Parathyroid adenoma (tissue), 2 donors: ENCODE results near the gene PLCD3.

Experiments used
- H2AFZ ChIP-seq: fragments of 300-600 bp; sonication (generic); one replicate; pipeline ENCODE4 v1.7.0; 2017; ENCODE audit warnings: antibody characterized with exemption, mild to moderate bottlenecking
- H3K27ac ChIP-seq: fragments of 300-600 bp; sonication (generic); one replicate; pipeline ENCODE4 v1.7.0; 2017
- H3K27me3 ChIP-seq: fragments of 300-600 bp; sonication (generic); one replicate; pipeline ENCODE4 v1.7.0; 2017; ENCODE audit warnings: low read length; ENCODE audit not compliant: control insufficient read depth, insufficient read depth
- H3K36me3 ChIP-seq: fragments of 300-600 bp; sonication (generic); one replicate; pipeline ENCODE4 v1.7.0; 2017; ENCODE audit warnings: low read length; ENCODE audit not compliant: control insufficient read depth, insufficient read depth
- H3K4me1 ChIP-seq: fragments of 300-600 bp; sonication (generic); one replicate; pipeline ENCODE4 v1.7.0; 2017; ENCODE audit warnings: control low read depth
- H3K4me2 ChIP-seq: fragments of 300-600 bp; sonication (generic); one replicate; pipeline ENCODE4 v1.7.0; 2017; ENCODE audit warnings: low read length
- H3K4me3 ChIP-seq: fragments of 300-600 bp; sonication (generic); one replicate; pipeline ENCODE4 v1.7.0; 2017; ENCODE audit warnings: low read depth, low read length
- H3K79me2 ChIP-seq: fragments of 300-600 bp; sonication (generic); one replicate; pipeline ENCODE4 v1.7.0; 2017; ENCODE audit warnings: control low read depth
- H3K9ac ChIP-seq: fragments of 300-600 bp; sonication (generic); one replicate; pipeline ENCODE4 v1.7.0; 2017; ENCODE audit warnings: mild to moderate bottlenecking
- H3K9me3 ChIP-seq: fragments of 300-600 bp; sonication (generic); one replicate; pipeline ENCODE4 v1.7.0; 2017; ENCODE audit warnings: low read length; ENCODE audit not compliant: control insufficient read depth
- TF ChIP-seq, protein P1 (sequence below): fragments of 300-600 bp; sonication (generic); IDR thresholded peaks from one replicate; pipeline ENCODE4 v1.7.0; 2017; ENCODE audit warnings: antibody characterized with exemption, mild to moderate bottlenecking
- donor health status: primary hyperparathyroidism.

The PLCD3 gene

DNA sequence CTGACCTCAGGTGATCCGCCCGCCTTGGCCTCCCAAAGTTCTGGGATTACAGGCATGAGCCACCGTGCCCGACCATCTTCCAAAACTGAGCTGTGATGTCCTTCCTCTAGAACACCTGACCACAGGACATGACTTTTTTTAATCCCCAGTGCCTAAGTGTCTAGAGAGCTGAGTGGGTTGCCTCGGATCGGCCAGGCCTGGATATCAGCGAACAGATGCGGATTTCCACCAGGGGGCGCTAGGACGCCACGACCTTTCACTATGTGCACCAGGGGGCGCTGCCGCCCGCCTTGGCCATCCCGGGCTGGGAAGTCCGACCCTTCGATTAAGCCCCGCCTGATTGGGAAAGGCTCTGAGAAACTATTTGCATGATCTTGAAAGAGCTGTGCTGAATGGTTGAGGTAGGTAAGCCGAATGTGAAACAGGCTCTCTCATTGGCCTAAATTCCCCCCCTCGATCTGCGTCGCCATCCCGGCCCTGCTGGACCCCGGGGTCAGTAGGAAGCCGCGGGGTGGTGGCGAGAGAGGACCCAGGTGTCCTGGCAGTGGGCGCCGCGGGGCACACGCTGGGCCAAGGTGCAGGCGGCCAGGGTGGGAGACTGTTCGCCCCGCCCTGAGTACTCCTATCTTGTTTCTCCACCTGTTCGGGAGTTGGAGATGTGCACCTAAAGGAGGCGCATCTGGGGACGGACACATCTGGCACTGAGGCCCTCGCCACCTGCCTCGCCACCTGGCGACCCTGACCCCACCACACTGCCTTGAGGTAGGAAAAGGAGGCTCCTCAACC lies 3.1 kb upstream of the PLCD3 start, which contains the start of gene ACBD4:
TSS of gene ACBD4 (plus strand) at position 496 of the 786 bp plus-strand sequence. CDS start 458 bp downstream, outside the sequence.
- peak within 1 kb of the TSS; percentile 80 for H3K4me3 ChIP-seq
- H3K4me2 ChIP-seq = peak within 1 kb of the TSS; percentile 99
- TF ChIP-seq, protein P1, sequence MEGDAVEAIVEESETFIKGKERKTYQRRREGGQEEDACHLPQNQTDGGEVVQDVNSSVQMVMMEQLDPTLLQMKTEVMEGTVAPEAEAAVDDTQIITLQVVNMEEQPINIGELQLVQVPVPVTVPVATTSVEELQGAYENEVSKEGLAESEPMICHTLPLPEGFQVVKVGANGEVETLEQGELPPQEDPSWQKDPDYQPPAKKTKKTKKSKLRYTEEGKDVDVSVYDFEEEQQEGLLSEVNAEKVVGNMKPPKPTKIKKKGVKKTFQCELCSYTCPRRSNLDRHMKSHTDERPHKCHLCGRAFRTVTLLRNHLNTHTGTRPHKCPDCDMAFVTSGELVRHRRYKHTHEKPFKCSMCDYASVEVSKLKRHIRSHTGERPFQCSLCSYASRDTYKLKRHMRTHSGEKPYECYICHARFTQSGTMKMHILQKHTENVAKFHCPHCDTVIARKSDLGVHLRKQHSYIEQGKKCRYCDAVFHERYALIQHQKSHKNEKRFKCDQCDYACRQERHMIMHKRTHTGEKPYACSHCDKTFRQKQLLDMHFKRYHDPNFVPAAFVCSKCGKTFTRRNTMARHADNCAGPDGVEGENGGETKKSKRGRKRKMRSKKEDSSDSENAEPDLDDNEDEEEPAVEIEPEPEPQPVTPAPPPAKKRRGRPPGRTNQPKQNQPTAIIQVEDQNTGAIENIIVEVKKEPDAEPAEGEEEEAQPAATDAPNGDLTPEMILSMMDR = peak; percentile 100
- no peaks in the 10 kb centered on the region for H3K27me3 ChIP-seq
- H3K4me1 ChIP-seq = peaks cover 7% of the 10 kb centered on the region
- H3K36me3 ChIP-seq = no peaks in the 10 kb centered on the region
- H2AFZ ChIP-seq = peak within 1 kb of the TSS; percentile 79
- H3K9ac ChIP-seq = peak within 1 kb of the TSS; percentile 1
- H3K27ac ChIP-seq = peak within 1 kb of the TSS; percentile 45
- H3K79me2 ChIP-seq = no peaks in the 10 kb centered on the region
- no peaks in the 10 kb centered on the region for H3K9me3 ChIP-seq

DNA sequence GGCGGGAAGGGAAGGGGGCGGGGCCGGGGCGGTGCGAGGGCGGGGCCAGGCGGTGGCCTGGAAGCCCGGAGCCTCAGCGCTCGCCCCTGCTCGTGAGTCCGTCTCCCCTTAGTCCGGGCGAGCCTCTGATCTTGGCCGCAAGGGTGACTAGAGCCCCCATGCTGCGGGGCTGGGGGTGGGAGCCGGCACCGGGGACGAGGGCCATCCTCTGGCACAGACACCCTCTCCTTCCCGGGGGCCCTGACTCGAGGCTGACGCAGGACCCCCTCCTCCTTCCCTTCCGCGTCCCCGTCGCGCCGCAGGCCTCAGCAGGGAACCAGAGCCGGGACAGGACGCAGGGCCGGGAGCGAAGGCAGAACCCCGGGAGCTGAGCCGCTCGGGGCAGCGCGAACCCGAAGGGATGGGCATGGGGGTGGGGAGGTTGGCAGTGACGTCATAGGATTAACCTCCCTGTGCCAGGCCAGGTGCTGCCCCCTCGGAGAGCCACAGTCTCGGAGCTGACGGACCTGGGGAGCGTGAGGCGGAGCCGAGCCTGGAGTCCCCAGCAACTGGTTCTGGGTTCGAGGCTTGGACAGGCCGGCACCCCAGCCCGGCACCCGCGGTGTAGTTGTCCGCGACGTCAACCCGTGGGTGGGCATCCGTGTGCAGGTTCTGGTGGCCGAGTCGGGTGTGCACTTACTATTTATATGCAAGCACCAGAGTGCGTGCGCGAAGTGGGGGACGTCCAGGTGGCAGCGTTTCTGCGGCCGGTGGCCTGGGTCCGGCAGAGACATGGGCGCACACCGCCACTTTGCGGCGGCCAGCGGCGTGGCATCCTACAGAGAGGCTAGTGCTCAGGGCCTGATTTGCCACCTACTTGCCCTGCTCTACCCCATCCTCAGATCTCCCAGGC lies 503 bp upstream of the PLCD3 start:
- peak overlapping the region; percentile 96 for H3K27ac ChIP-seq
- no peaks in the 10 kb centered on the region for H3K9me3 ChIP-seq
- TF ChIP-seq, protein P1 = peak; percentile 79
- H2AFZ ChIP-seq = peak overlapping the region; percentile 98
- H3K4me2 ChIP-seq = peak overlapping the region; percentile 100
- H3K4me1 ChIP-seq = peaks cover 10% of the 10 kb centered on the region
- H3K9ac ChIP-seq = peak overlapping the region; percentile 71
- H3K79me2 ChIP-seq = no peaks in the 10 kb centered on the region
- peak overlapping the region; percentile 91 for H3K4me3 ChIP-seq
- H3K27me3 ChIP-seq = no peaks in the 10 kb centered on the region
- H3K36me3 ChIP-seq = no peaks in the 10 kb centered on the region

DNA sequence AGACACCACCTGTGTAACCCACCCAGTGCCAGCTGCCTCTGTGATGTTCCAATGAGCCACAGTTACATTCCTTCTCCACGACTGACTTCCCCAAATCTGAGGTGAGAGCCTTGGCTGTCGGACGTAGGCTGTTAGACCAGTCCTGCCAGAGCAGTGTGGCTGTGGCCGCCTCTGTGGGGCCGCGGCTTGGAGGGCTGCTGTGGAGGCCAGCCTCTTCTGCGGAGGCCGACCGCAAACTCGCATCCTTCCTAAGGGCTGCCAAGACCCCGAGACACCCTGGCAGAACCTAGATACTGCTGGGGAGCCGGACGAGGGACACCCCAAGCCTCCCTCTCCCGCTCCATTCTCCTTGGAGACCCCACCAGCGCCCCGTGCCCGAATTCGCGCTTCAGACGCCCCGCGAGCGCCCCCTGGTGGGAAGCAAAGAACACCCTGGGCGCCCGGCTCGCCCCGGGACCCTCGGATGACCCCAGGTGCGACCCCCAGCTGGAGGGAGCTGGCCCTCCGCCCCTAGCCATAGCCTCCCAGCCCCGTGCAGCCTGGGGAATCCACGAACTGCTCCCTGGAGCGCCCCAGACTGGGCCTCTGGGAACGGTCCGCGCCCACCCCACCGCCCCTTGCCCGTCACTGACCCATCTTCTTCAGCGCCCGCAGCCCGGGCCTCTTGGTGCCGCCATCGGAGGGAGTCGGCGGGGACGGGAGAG lies 547 bp downstream of the PLCD3 start:
- peak overlapping the region; percentile 96 for H3K4me2 ChIP-seq
- no peaks in the 10 kb centered on the region for H3K79me2 ChIP-seq
- H3K27ac ChIP-seq = no peak overlapping the region
- H3K27me3 ChIP-seq = no peaks in the 10 kb centered on the region
- H3K36me3 ChIP-seq = no peaks in the 10 kb centered on the region
- H3K4me1 ChIP-seq = peaks cover 8% of the 10 kb centered on the region
- H3K9ac ChIP-seq = no peak overlapping the region
- H3K4me3 ChIP-seq = peak overlapping the region; percentile 58
- H3K9me3 ChIP-seq = no peaks in the 10 kb centered on the region
- TF ChIP-seq, protein P1 = peak; percentile 79
- H2AFZ ChIP-seq = peak overlapping the region; percentile 91

DNA sequence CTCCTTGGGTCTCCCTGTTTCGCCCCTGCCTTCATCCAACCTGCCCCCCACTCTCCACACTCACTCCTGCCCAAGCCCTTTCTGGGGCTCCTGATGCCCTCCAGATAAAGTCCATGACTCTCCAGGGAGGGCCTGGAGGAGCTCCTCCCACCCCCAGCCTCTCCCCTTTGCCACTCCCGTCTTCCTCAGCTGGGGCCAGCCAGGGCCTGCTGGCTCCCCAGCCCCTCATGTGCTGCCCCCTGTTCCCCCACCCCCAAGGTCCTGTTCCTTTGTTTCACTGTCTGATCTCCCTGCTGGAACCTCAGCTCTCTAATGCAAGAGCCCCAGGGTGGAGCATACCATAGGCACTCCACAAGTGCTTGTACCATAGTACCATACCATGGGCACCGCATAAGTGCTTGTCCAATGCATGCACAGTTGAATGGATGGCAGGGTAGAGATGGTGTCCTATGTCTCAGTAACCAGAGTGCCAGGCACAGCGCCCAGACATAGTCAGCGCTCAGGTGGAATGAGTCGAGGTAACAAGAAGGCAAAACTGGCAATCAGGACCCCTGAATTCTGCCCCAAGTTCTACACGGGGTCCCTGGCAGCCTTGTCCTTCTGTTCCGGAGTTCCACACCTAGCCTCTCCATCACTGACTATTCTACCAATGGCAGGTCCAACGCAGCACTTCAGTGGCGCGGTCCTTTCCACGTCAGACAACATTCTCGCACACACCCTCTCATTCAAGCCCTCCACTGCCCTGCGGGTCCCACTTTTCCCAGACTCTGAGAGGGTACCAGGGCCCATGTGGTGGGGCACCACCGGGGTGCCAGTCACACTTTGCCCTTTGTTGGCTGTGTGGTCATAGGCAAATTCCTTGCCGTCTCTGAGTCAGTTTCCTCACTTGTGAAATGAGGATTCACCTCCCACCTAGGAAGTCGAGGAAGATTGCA lies 1.4 kb downstream of the PLCD3 start:
- Histone ChIP-seq H3K27me3 (no peaks in the 10 kb centered on the region), H3K79me2 (no peaks in the 10 kb centered on the region), H3K36me3 (no peaks in the 10 kb centered on the region), H3K9me3 (no peaks in the 10 kb centered on the region), H3K4me3 (no peak overlapping the region), H3K27ac (no peak overlapping the region), H3K4me2 (no peak overlapping the region), H3K4me1 (peaks cover 2% of the 10 kb centered on the region), H2AFZ (no peak overlapping the region), H3K9ac (no peak overlapping the region)
- TF ChIP-seq, protein P1 = no peak
